H1 (cell line): ENCODE results near the gene PHC3.

Experiments
- POLR2A ChIP-seq, 2 experiments: IDR thresholded peaks; 1 replicate in 1 of 2; 2 replicates in 1 of 2; pipeline ENCODE4 v1.6.1; 2011; ENCODE audit warnings: low read depth in 2 of 2, low read length in 2 of 2, mild to moderate bottlenecking in 2 of 2; ENCODE audit errors: control extremely low read depth in 1 of 2
- POLR2AphosphoS5 ChIP-seq: IDR thresholded peaks from 2 replicates; pipeline ENCODE4 v1.6.1; 2011; ENCODE audit warnings: low read depth, low read length
- TF ChIP-seq, protein P1 (sequence below): IDR thresholded peaks from 2 replicates; pipeline ENCODE4 v1.6.1; 2012; ENCODE audit warnings: inconsistent platforms
- TF ChIP-seq, protein P2 (sequence below), 3 experiments: IDR thresholded peaks; 1 replicate in 2 of 3; 2 replicates in 1 of 3; pipeline versions ENCODE4 v1.5.1 to v1.6.1; 2011; ENCODE audit warnings: low read length in 3 of 3, mild to moderate bottlenecking in 3 of 3, inconsistent platforms in 2 of 3, low read depth in 1 of 3, moderate library complexity in 1 of 3; ENCODE audit not compliant: insufficient read depth in 1 of 3; ENCODE audit errors: control extremely low read depth in 1 of 3

DNA sequence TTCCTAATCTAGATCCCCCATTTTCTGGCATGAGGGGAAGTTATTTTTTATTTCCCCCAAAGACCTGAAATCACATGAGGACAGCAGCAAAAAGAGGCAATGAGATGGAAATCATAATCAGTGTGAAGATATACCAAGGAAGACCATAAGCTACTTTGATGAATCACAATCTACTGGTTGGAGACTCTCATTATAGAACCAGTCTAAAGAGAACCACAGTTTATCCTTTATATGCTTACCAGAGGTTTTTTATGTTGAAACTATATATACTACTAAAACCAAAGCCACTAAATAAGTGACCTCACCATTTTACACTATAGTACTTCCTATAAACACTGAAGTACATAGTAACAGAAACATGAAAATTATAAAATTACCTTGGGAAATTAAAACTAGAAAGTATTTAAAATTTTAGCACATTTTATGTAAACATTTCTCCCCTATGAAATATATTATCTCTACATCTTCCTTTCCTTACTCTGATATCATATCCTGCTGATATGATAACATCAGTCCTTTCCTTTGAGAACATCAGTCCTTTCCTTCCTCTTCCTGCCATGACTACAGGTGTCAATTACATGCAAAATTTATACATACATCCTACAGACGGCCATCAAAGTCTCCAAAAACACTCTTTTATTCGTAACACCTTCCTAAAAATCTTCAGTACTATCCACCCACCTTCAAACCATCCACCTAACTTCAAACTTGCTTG, 71.8 kb downstream of the PHC3 start:
- TF ChIP-seq, protein P1, sequence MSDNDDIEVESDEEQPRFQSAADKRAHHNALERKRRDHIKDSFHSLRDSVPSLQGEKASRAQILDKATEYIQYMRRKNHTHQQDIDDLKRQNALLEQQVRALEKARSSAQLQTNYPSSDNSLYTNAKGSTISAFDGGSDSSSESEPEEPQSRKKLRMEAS = no peak
- TF ChIP-seq POLR2A (IDR thresholded peaks at IDR 0.05; ENCODE audit: control extremely low read depth in 1 of 2, low read depth in 2 of 2, low read length in 2 of 2) (no peak), POLR2AphosphoS5 (no peak)
- TF ChIP-seq, protein P2, sequence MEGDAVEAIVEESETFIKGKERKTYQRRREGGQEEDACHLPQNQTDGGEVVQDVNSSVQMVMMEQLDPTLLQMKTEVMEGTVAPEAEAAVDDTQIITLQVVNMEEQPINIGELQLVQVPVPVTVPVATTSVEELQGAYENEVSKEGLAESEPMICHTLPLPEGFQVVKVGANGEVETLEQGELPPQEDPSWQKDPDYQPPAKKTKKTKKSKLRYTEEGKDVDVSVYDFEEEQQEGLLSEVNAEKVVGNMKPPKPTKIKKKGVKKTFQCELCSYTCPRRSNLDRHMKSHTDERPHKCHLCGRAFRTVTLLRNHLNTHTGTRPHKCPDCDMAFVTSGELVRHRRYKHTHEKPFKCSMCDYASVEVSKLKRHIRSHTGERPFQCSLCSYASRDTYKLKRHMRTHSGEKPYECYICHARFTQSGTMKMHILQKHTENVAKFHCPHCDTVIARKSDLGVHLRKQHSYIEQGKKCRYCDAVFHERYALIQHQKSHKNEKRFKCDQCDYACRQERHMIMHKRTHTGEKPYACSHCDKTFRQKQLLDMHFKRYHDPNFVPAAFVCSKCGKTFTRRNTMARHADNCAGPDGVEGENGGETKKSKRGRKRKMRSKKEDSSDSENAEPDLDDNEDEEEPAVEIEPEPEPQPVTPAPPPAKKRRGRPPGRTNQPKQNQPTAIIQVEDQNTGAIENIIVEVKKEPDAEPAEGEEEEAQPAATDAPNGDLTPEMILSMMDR (IDR thresholded peaks at IDR 0.05; ENCODE audit: control extremely low read depth in 1 of 3, insufficient read depth in 1 of 3, low read depth in 1 of 3, low read length in 3 of 3) = no peak
